Gastroesophageal sphincter (tissue), 3 donors: ENCODE results near the gene EPHB1.

Experiments used
- POLR2AphosphoS5 ChIP-seq: sonication (generic); formaldehyde crosslinking; IDR thresholded peaks from one replicate; pipeline ENCODE4 v1.6.1; 2017; ENCODE audit warnings: antibody characterized with exemption
- TF ChIP-seq, protein P1 (sequence below), 4 experiments: fragments of 200-600 bp in 2 of 4; fragments of 450-650 bp in 2 of 4; sonication (generic) in 1 of 4; IDR thresholded peaks; one replicate each; pipeline ENCODE4 v1.5.1; 2017 to 2019; ENCODE audit warnings: antibody characterized with exemption in 4 of 4, mild to moderate bottlenecking in 2 of 4, moderate library complexity in 2 of 4

DNA sequence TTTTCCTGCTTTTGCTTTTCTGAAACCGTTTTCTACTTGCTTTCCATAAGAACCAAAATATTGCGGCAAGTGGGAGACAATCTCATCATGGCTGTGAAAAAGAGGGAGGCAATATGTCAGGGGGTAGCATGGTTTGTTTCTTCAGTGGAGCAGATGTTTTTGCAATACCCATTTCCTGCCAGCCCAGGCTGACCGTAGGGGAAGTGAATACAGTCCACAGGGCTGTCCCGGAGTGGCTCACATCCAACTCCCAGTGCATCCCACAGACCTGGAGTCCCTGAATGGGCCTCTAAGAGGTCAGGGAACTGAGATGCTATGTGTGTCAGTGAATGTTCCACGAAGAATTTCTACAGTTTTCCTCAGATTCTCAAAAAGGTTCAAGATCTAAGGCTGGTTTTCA, 69.6 kb downstream of the EPHB1 start:
- TF ChIP-seq, protein P1, sequence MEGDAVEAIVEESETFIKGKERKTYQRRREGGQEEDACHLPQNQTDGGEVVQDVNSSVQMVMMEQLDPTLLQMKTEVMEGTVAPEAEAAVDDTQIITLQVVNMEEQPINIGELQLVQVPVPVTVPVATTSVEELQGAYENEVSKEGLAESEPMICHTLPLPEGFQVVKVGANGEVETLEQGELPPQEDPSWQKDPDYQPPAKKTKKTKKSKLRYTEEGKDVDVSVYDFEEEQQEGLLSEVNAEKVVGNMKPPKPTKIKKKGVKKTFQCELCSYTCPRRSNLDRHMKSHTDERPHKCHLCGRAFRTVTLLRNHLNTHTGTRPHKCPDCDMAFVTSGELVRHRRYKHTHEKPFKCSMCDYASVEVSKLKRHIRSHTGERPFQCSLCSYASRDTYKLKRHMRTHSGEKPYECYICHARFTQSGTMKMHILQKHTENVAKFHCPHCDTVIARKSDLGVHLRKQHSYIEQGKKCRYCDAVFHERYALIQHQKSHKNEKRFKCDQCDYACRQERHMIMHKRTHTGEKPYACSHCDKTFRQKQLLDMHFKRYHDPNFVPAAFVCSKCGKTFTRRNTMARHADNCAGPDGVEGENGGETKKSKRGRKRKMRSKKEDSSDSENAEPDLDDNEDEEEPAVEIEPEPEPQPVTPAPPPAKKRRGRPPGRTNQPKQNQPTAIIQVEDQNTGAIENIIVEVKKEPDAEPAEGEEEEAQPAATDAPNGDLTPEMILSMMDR (IDR thresholded peaks at IDR 0.05) = no peak
- TF ChIP-seq POLR2AphosphoS5 = no peak
